Measurements from ENCODE around the gene GRID2. TPM values are rescaled to one million over a fixed set of nuclear protein-coding genes. Genes with fewer than 3 reads are reported as not detected.

Gene GRID2
- total and polyA plus RNA-seq, 2 donors (not counting 1 experiment from before 2014, with no cell fraction given) = under 0.01 to 0.02 TPM

DNA sequence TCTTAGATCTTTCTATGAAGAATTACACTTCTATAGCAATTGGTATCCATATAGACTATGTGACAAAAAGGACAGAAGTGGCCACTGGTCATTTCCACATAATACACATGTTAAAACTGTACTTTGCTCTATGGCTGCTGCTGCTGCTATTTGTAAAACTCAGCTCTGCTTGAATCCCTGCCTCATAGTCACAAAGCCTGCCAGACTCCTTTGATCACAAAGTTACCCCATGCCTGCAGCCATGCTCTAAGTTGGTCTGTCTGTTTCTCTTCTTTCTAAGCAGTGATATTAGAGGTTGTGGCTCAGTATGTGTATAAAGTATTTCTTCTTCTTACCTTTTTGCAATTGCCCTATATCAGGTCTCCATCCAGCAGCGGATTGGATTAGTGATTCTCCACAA, 210.9 kb downstream of the GRID2 start:
- no peak overlapping the region for H3K9ac ChIP-seq (ENCODE audit: insufficient read depth, low read length)
- TF ChIP-seq, protein P1, sequence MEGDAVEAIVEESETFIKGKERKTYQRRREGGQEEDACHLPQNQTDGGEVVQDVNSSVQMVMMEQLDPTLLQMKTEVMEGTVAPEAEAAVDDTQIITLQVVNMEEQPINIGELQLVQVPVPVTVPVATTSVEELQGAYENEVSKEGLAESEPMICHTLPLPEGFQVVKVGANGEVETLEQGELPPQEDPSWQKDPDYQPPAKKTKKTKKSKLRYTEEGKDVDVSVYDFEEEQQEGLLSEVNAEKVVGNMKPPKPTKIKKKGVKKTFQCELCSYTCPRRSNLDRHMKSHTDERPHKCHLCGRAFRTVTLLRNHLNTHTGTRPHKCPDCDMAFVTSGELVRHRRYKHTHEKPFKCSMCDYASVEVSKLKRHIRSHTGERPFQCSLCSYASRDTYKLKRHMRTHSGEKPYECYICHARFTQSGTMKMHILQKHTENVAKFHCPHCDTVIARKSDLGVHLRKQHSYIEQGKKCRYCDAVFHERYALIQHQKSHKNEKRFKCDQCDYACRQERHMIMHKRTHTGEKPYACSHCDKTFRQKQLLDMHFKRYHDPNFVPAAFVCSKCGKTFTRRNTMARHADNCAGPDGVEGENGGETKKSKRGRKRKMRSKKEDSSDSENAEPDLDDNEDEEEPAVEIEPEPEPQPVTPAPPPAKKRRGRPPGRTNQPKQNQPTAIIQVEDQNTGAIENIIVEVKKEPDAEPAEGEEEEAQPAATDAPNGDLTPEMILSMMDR (conservative IDR thresholded peaks at IDR 0.05 in 1 of 2, IDR thresholded peaks at IDR 0.05 in 1 of 2; ENCODE audit: low read depth in 1 of 2, low read length in 2 of 2) = no peak
- TF ChIP-seq EZH2 (IDR thresholded peaks at IDR 0.05; ENCODE audit: low read length, missing control alignments) = no peak

DNA sequence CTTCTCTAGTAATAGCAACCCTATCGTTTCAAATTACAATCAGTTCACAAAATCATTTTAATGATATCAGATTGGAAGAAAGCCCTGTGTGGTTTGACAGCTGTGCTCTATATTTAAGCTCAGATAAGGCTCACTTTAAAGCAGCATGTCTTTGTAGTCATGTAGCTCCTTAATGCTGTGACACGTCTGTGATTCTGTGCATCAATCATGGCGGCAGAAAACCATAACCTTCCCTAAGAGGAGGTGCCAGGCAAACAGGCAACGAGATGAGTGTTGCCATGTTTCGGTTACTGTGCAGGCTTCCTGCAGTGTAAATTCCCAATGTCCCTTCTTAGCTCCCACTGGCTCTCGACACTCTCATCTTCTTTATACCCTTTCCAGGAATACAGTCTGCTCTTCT, 212.7 kb downstream of the GRID2 start:
- no peak overlapping the region for H3K9ac ChIP-seq (ENCODE audit: insufficient read depth, low read length)
- no peak for DNase-seq (ENCODE audit: low read depth in 2 of 2)
- no peak overlapping the region for H3K4me2 ChIP-seq (ENCODE audit: extremely low read depth, insufficient read depth, low read length)
- no peaks in the 10 kb centered on the region for H3K9me3 ChIP-seq (ENCODE audit: control insufficient read depth, insufficient read depth, low read depth, low read length)
- H3K79me2 ChIP-seq (ENCODE audit: control insufficient read depth, insufficient read depth, low read length) = no peaks in the 10 kb centered on the region
- H4K20me1 ChIP-seq (ENCODE audit: control insufficient read depth, extremely low read depth, insufficient read depth, low read length) = no peaks in the 10 kb centered on the region
- TF ChIP-seq, protein P1 (conservative IDR thresholded peaks at IDR 0.05 in 1 of 2, IDR thresholded peaks at IDR 0.05 in 1 of 2; ENCODE audit: low read depth in 1 of 2, low read length in 2 of 2) = no peak
- TF ChIP-seq EZH2 (IDR thresholded peaks at IDR 0.05; ENCODE audit: low read length, missing control alignments) = no peak
- H3K27ac ChIP-seq (ENCODE audit: insufficient read depth, low read length) = no peak overlapping the region
- no peak overlapping the region for H3K4me3 ChIP-seq (replicated peaks in 1 of 4; ENCODE audit: control extremely low read depth in 1 of 4, insufficient read depth in 1 of 4, low read depth in 3 of 4, low read length in 4 of 4)
- no peaks in the 10 kb centered on the region for H3K4me1 ChIP-seq (ENCODE audit: control insufficient read depth, extremely low read depth, insufficient read depth, low read length)
- no peak overlapping the region for H2AFZ ChIP-seq (ENCODE audit: low read length)
- H3K36me3 ChIP-seq (ENCODE audit: control insufficient read depth, insufficient read depth, low read length) = no peaks in the 10 kb centered on the region
- H3K27me3 ChIP-seq (ENCODE audit: control insufficient read depth, insufficient read depth, low read length) = no peaks in the 10 kb centered on the region

More for the DNA sequence above, 210.9 kb downstream of the GRID2 start:
- Histone ChIP-seq H3K36me3 (ENCODE audit: control insufficient read depth, insufficient read depth, low read length) (no peaks in the 10 kb centered on the region), H3K79me2 (ENCODE audit: control insufficient read depth, insufficient read depth, low read length) (no peaks in the 10 kb centered on the region), H3K27ac (ENCODE audit: insufficient read depth, low read length) (no peak overlapping the region), H3K4me3 (replicated peaks in 1 of 4; ENCODE audit: control extremely low read depth in 1 of 4, insufficient read depth in 1 of 4, low read depth in 3 of 4, low read length in 4 of 4) (no peak overlapping the region), H2AFZ (ENCODE audit: low read length) (no peak overlapping the region), H3K4me2 (ENCODE audit: extremely low read depth, insufficient read depth, low read length) (no peak overlapping the region), H3K4me1 (ENCODE audit: control insufficient read depth, extremely low read depth, insufficient read depth, low read length) (no peaks in the 10 kb centered on the region), H3K9me3 (ENCODE audit: control insufficient read depth, insufficient read depth, low read depth, low read length) (no peaks in the 10 kb centered on the region), H4K20me1 (ENCODE audit: control insufficient read depth, extremely low read depth, insufficient read depth, low read length) (no peaks in the 10 kb centered on the region), H3K27me3 (ENCODE audit: control insufficient read depth, insufficient read depth, low read length) (no peaks in the 10 kb centered on the region)
- DNase-seq (ENCODE audit: low read depth in 2 of 2) = no peak

DNA sequence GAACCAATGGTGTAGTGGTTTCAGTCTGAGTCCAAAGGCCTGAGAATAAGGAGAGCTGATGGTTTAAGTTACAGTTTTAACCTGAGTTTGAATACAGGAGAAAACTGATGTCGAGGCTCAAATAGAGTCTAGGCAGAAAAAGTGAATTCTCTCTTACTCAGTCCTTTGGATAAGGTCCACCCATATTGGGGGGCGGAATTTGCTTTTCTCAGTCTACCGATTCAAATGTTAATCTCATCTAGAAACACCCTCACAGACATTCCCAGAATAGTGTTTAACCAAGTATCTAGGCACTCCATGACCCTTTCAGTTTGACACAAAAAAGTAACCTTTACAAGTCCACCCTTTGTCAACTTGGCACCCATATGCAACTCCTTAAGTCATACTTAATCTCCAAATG, 216.0 kb downstream of the GRID2 start:
- Histone ChIP-seq H3K79me2 (ENCODE audit: control insufficient read depth, insufficient read depth, low read length) (no peaks in the 10 kb centered on the region), H3K9ac (ENCODE audit: insufficient read depth, low read length) (no peak overlapping the region), H3K4me3 (replicated peaks in 1 of 4; ENCODE audit: control extremely low read depth in 1 of 4, insufficient read depth in 1 of 4, low read depth in 3 of 4, low read length in 4 of 4) (no peak overlapping the region), H3K27ac (ENCODE audit: insufficient read depth, low read length) (no peak overlapping the region), H3K4me1 (ENCODE audit: control insufficient read depth, extremely low read depth, insufficient read depth, low read length) (no peaks in the 10 kb centered on the region), H2AFZ (ENCODE audit: low read length) (no peak overlapping the region), H3K4me2 (ENCODE audit: extremely low read depth, insufficient read depth, low read length) (no peak overlapping the region), H3K27me3 (ENCODE audit: control insufficient read depth, insufficient read depth, low read length) (no peaks in the 10 kb centered on the region), H3K36me3 (ENCODE audit: control insufficient read depth, insufficient read depth, low read length) (no peaks in the 10 kb centered on the region), H4K20me1 (ENCODE audit: control insufficient read depth, extremely low read depth, insufficient read depth, low read length) (no peaks in the 10 kb centered on the region), H3K9me3 (ENCODE audit: control insufficient read depth, insufficient read depth, low read depth, low read length) (no peaks in the 10 kb centered on the region)
- no peak for DNase-seq (ENCODE audit: low read depth in 2 of 2)
- TF ChIP-seq, protein P1 (conservative IDR thresholded peaks at IDR 0.05 in 1 of 2, IDR thresholded peaks at IDR 0.05 in 1 of 2; ENCODE audit: low read depth in 1 of 2, low read length in 2 of 2) = no peak
- no peak for TF ChIP-seq EZH2 (IDR thresholded peaks at IDR 0.05; ENCODE audit: low read length, missing control alignments)

Measured in fibroblast of lung (primary cell).